ENCODE data around the gene C6orf58.

The C6orf58 gene

GRCh38 chr6:127576874-127577273, at the start of gene C6orf58:
TSS of gene C6orf58 (plus strand) at chr6:127577174. CDS start at chr6:127577186, 12 bp downstream.
- DNase-seq: no peak

- DNase-seq: no peak
These were observed 44.0 kb upstream of the C6orf58 start for GRCh38 chr6:127533011-127533410.

- DNase-seq: no peak
These were observed 43.2 kb upstream of the C6orf58 start for GRCh38 chr6:127533736-127534135.

- DNase-seq: no peak
These were observed 38.2 kb upstream of the C6orf58 start for GRCh38 chr6:127538750-127539264.

GRCh38 chr6:127539272-127539671, 37.7 kb upstream of the C6orf58 start:
- DNase-seq: no peak

- no peak for DNase-seq
These were observed 29.8 kb upstream of the C6orf58 start for GRCh38 chr6:127547215-127547614.

- no peak for DNase-seq
These were observed 28.9 kb upstream of the C6orf58 start for GRCh38 chr6:127547904-127548649.

GRCh38 chr6:127550403-127550802, 26.6 kb upstream of the C6orf58 start:
- no peak for DNase-seq

GRCh38 chr6:127554435-127555006, 22.5 kb upstream of the C6orf58 start:
- no peak for DNase-seq

- DNase-seq: no peak
These were observed 15.3 kb upstream of the C6orf58 start for GRCh38 chr6:127561660-127562059.

- no peak for DNase-seq
These were observed 12.2 kb upstream of the C6orf58 start for GRCh38 chr6:127564761-127565160.

- DNase-seq: no peak
These were observed 10.9 kb upstream of the C6orf58 start for GRCh38 chr6:127566119-127566518.

GRCh38 chr6:127566651-127567050, 10.3 kb upstream of the C6orf58 start:
- DNase-seq: no peak

GRCh38 chr6:127567476-127567875, 9.5 kb upstream of the C6orf58 start:
- no peak for DNase-seq

GRCh38 chr6:127570739-127571389, 6.1 kb upstream of the C6orf58 start:
- DNase-seq: no peak

GRCh38 chr6:127578900-127579299, 1.9 kb downstream of the C6orf58 start:
- DNase-seq: no peak

- no peak for DNase-seq
These were observed 4.6 kb downstream of the C6orf58 start for GRCh38 chr6:127581576-127581975.

GRCh38 chr6:127582777-127583462, 5.9 kb downstream of the C6orf58 start:
- no peak for DNase-seq

- no peak for DNase-seq
These were observed 8.1 kb downstream of the C6orf58 start for GRCh38 chr6:127585123-127585522.

- no peak for DNase-seq
These were observed 9.4 kb downstream of the C6orf58 start for GRCh38 chr6:127586372-127586771.

GRCh38 chr6:127587875-127588274, 10.9 kb downstream of the C6orf58 start:
- DNase-seq: no peak

- no peak for DNase-seq
These were observed 12.2 kb downstream of the C6orf58 start for GRCh38 chr6:127589135-127589534.

- no peak for DNase-seq
These were observed 13.4 kb downstream of the C6orf58 start for GRCh38 chr6:127590344-127590743.
